ENCODE measurements around the gene SLC1A2. TPM values are rescaled to one million over a fixed set of nuclear protein-coding genes. Genes with fewer than 3 reads are reported as not detected.

The SLC1A2 gene
- total and polyA plus RNA-seq, 2 donors (not counting 1 experiment from before 2014, with no cell fraction given), result 1.2 to 7.6 TPM

DNA sequence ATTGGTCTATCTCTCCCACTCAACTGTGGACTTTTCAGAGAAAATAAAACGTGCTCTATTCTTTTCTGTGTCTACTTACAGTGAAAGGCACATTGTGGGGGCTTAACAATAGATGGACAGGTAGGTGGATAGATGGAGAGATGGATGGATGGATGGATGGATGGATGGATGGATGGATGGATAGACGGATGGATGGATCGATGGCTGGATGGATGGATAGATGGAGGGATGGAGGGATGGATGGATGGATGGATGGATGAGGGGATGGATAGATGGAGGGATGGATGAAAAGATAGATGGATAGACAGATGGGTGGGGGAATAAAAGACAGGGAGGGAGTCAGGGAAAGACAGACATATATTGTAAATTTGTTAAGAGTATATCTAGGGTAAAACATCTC is 14.2 kb upstream of the SLC1A2 start:
- H3K27me3 ChIP-seq (ENCODE audit: control insufficient read depth, insufficient read depth, low read length), result no peaks in the 10 kb centered on the region
- TF ChIP-seq, protein P1, sequence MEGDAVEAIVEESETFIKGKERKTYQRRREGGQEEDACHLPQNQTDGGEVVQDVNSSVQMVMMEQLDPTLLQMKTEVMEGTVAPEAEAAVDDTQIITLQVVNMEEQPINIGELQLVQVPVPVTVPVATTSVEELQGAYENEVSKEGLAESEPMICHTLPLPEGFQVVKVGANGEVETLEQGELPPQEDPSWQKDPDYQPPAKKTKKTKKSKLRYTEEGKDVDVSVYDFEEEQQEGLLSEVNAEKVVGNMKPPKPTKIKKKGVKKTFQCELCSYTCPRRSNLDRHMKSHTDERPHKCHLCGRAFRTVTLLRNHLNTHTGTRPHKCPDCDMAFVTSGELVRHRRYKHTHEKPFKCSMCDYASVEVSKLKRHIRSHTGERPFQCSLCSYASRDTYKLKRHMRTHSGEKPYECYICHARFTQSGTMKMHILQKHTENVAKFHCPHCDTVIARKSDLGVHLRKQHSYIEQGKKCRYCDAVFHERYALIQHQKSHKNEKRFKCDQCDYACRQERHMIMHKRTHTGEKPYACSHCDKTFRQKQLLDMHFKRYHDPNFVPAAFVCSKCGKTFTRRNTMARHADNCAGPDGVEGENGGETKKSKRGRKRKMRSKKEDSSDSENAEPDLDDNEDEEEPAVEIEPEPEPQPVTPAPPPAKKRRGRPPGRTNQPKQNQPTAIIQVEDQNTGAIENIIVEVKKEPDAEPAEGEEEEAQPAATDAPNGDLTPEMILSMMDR (conservative IDR thresholded peaks at IDR 0.05 in 1 of 2, IDR thresholded peaks at IDR 0.05 in 1 of 2; ENCODE audit: low read depth in 1 of 2, low read length in 2 of 2), result no peak
- TF ChIP-seq EZH2 (IDR thresholded peaks at IDR 0.05; ENCODE audit: low read length, missing control alignments), result no peak
- no peak overlapping the region for H3K27ac ChIP-seq (ENCODE audit: insufficient read depth, low read length)
- peaks cover 10% of the 10 kb centered on the region for H3K36me3 ChIP-seq (ENCODE audit: control insufficient read depth, insufficient read depth, low read length)
- no peak overlapping the region for H3K9ac ChIP-seq (ENCODE audit: insufficient read depth, low read length)
- DNase-seq (ENCODE audit: low read depth in 2 of 2), result no peak
- no peak overlapping the region for H2AFZ ChIP-seq (ENCODE audit: low read length)
- H3K79me2 ChIP-seq (ENCODE audit: control insufficient read depth, insufficient read depth, low read length), result no peaks in the 10 kb centered on the region
- no peaks in the 10 kb centered on the region for H3K9me3 ChIP-seq (ENCODE audit: control insufficient read depth, insufficient read depth, low read depth, low read length)
- no peak overlapping the region for H3K4me3 ChIP-seq (replicated peaks in 1 of 4; ENCODE audit: control extremely low read depth in 1 of 4, insufficient read depth in 1 of 4, low read depth in 3 of 4, low read length in 4 of 4)
- no peaks in the 10 kb centered on the region for H3K4me1 ChIP-seq (ENCODE audit: control insufficient read depth, extremely low read depth, insufficient read depth, low read length)
- no peaks in the 10 kb centered on the region for H4K20me1 ChIP-seq (ENCODE audit: control insufficient read depth, extremely low read depth, insufficient read depth, low read length)
- no peak overlapping the region for H3K4me2 ChIP-seq (ENCODE audit: extremely low read depth, insufficient read depth, low read length)

DNA sequence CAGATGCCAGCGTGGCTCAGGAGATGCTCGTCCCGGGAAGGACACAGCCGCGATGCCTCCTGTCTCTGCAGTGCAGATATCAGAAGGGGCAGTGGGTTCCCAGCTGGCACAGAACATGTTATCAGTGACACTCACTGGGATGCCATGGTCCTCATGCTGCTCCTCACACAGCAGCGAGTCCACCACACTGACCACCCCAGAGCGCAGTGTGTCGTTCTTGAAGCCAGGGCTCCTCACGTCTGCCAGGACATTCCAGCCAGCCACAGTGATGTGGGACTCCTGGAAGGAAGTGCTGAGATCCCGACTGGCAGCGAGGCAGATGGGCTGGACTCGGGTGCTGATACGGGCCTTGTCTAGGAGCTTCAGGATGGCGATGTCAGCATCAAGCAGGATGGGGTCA is 13.1 kb upstream of the SLC1A2 start:
- no peaks in the 10 kb centered on the region for H3K79me2 ChIP-seq (ENCODE audit: control insufficient read depth, insufficient read depth, low read length)
- H3K4me2 ChIP-seq (ENCODE audit: extremely low read depth, insufficient read depth, low read length), result no peak overlapping the region
- no peaks in the 10 kb centered on the region for H3K4me1 ChIP-seq (ENCODE audit: control insufficient read depth, extremely low read depth, insufficient read depth, low read length)
- H3K27me3 ChIP-seq (ENCODE audit: control insufficient read depth, insufficient read depth, low read length), result no peaks in the 10 kb centered on the region
- H3K9me3 ChIP-seq (ENCODE audit: control insufficient read depth, insufficient read depth, low read depth, low read length), result no peaks in the 10 kb centered on the region
- H3K9ac ChIP-seq (ENCODE audit: insufficient read depth, low read length), result no peak overlapping the region
- no peak overlapping the region for H3K27ac ChIP-seq (ENCODE audit: insufficient read depth, low read length)
- H2AFZ ChIP-seq (ENCODE audit: low read length), result no peak overlapping the region
- H4K20me1 ChIP-seq (ENCODE audit: control insufficient read depth, extremely low read depth, insufficient read depth, low read length), result no peaks in the 10 kb centered on the region
- H3K36me3 ChIP-seq (ENCODE audit: control insufficient read depth, insufficient read depth, low read length), result peaks cover 10% of the 10 kb centered on the region
- DNase-seq (ENCODE audit: low read depth in 2 of 2), result no peak
- no peak overlapping the region for H3K4me3 ChIP-seq (replicated peaks in 1 of 4; ENCODE audit: control extremely low read depth in 1 of 4, insufficient read depth in 1 of 4, low read depth in 3 of 4, low read length in 4 of 4)
- TF ChIP-seq, protein P1 (conservative IDR thresholded peaks at IDR 0.05 in 1 of 2, IDR thresholded peaks at IDR 0.05 in 1 of 2; ENCODE audit: low read depth in 1 of 2, low read length in 2 of 2), result no peak
- TF ChIP-seq EZH2 (IDR thresholded peaks at IDR 0.05; ENCODE audit: low read length, missing control alignments), result no peak

GRCh38 chr11:35427071-35427470 is 7.7 kb upstream of the SLC1A2 start:
- Histone ChIP-seq H4K20me1 (ENCODE audit: control insufficient read depth, extremely low read depth, insufficient read depth, low read length) (no peaks in the 10 kb centered on the region), H3K79me2 (ENCODE audit: control insufficient read depth, insufficient read depth, low read length) (no peaks in the 10 kb centered on the region), H3K4me2 (ENCODE audit: extremely low read depth, insufficient read depth, low read length) (no peak overlapping the region), H3K27me3 (ENCODE audit: control insufficient read depth, insufficient read depth, low read length) (no peaks in the 10 kb centered on the region), H3K9ac (ENCODE audit: insufficient read depth, low read length) (no peak overlapping the region), H3K27ac (ENCODE audit: insufficient read depth, low read length) (no peak overlapping the region), H3K9me3 (ENCODE audit: control insufficient read depth, insufficient read depth, low read depth, low read length) (no peaks in the 10 kb centered on the region), H2AFZ (ENCODE audit: low read length) (no peak overlapping the region), H3K4me1 (ENCODE audit: control insufficient read depth, extremely low read depth, insufficient read depth, low read length) (peaks cover 4% of the 10 kb centered on the region), H3K36me3 (ENCODE audit: control insufficient read depth, insufficient read depth, low read length) (peaks cover 5% of the 10 kb centered on the region), H3K4me3 (replicated peaks in 1 of 4; ENCODE audit: control extremely low read depth in 1 of 4, insufficient read depth in 1 of 4, low read depth in 3 of 4, low read length in 4 of 4) (no peak overlapping the region)
- TF ChIP-seq, protein P1 (conservative IDR thresholded peaks at IDR 0.05 in 1 of 2, IDR thresholded peaks at IDR 0.05 in 1 of 2; ENCODE audit: low read depth in 1 of 2, low read length in 2 of 2), result no peak
- no peak for TF ChIP-seq EZH2 (IDR thresholded peaks at IDR 0.05; ENCODE audit: low read length, missing control alignments)
- peak; percentile 77 to 81 for DNase-seq (ENCODE audit: low read depth in 2 of 2)
